Measurements from ENCODE around the gene MGME1.
A peak's percentile ranks its signal among the peaks of the same experiment; 100 is the strongest.

Gene MGME1

DNA sequence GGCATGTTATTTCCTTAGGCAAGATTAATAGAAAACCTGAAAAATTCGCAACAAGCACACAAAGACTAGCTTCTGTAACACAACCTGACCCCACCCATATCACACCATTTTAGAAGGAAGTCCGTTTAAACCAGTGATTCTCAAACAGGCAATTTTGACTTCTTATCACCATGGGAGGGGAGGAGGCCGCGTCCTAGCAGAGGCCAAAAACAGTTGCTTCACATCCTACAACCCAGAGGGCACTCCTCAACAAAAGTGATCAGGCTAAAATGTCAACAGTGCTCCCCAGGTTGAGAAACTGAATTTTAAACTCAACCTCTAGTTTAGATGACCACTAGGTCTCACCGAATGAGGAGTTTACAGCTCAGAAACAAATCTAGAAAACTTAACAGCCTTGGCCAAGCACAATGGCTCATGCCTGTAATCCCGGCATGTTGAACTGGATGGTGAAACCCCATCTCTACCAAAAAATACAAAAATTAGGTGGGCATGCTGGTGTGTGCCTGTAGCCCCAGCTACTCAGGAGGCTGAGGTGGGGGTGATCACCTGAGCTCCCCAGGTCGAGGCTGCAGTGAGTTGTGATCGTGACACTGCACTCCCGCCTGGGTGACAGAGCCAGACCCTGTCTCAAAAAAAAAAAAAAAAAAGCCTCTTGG, 3.6 kb upstream of the MGME1 start:
- no peaks in the 10 kb centered on the region; the same call in 1 of the 2 replicates for H3F3A ChIP-seq (ENCODE audit: low read depth)
- peaks cover 56% of the 10 kb centered on the region for H3K4me1 ChIP-seq (ENCODE audit: insufficient read depth, low read length, poor library complexity, severe bottlenecking)
- H4K20me1 ChIP-seq (ENCODE audit: insufficient read depth, low read length, poor library complexity, severe bottlenecking): peaks cover 77% of the 10 kb centered on the region
- peak overlapping the region; percentile 99 for H3K9ac ChIP-seq (ENCODE audit: low read depth, low read length, poor library complexity, severe bottlenecking)
- TF ChIP-seq EZH2phosphoT487 (IDR thresholded peaks at IDR 0.05; ENCODE audit: borderline replicate concordance): no peak
- TF ChIP-seq, protein P1, sequence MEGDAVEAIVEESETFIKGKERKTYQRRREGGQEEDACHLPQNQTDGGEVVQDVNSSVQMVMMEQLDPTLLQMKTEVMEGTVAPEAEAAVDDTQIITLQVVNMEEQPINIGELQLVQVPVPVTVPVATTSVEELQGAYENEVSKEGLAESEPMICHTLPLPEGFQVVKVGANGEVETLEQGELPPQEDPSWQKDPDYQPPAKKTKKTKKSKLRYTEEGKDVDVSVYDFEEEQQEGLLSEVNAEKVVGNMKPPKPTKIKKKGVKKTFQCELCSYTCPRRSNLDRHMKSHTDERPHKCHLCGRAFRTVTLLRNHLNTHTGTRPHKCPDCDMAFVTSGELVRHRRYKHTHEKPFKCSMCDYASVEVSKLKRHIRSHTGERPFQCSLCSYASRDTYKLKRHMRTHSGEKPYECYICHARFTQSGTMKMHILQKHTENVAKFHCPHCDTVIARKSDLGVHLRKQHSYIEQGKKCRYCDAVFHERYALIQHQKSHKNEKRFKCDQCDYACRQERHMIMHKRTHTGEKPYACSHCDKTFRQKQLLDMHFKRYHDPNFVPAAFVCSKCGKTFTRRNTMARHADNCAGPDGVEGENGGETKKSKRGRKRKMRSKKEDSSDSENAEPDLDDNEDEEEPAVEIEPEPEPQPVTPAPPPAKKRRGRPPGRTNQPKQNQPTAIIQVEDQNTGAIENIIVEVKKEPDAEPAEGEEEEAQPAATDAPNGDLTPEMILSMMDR (conservative IDR thresholded peaks at IDR 0.05; ENCODE audit: low read length): no peak
- H3K27me3 ChIP-seq (ENCODE audit: insufficient read depth, low read length, poor library complexity, severe bottlenecking): peaks cover 13% of the 10 kb centered on the region
- H3K36me3 ChIP-seq (ENCODE audit: insufficient read depth, low read length): peaks cover 4% of the 10 kb centered on the region; the same call in 1 of the 2 replicates
- H3K4me3 ChIP-seq (ENCODE audit: low read length, poor library complexity, severe bottlenecking): peak overlapping the region; percentile 91
- H3K9me3 ChIP-seq (ENCODE audit: insufficient read depth, low read depth, low read length): no peaks in the 10 kb centered on the region
- H3K79me2 ChIP-seq (ENCODE audit: insufficient read depth, low read length): peaks cover 95% of the 10 kb centered on the region
- no peak overlapping the region for H2AFZ ChIP-seq (ENCODE audit: low read length)
- peak overlapping the region; percentile 97 for H3K4me2 ChIP-seq (ENCODE audit: low read depth, low read length, poor library complexity, severe bottlenecking)
- no peaks in the 10 kb centered on the region for H3K9me2 ChIP-seq (replicated peaks; ENCODE audit: low read depth, low read length)

GRCh38 chr20:17966432-17967310, 2.1 kb upstream of the MGME1 start:
- no peaks in the 10 kb centered on the region for H3K9me2 ChIP-seq (replicated peaks; ENCODE audit: low read depth, low read length)
- peak overlapping the region; percentile 91 for H3K4me3 ChIP-seq (ENCODE audit: low read length, poor library complexity, severe bottlenecking)
- H3K4me2 ChIP-seq (ENCODE audit: low read depth, low read length, poor library complexity, severe bottlenecking): peak overlapping the region; percentile 97
- TF ChIP-seq, protein P1 (conservative IDR thresholded peaks at IDR 0.05; ENCODE audit: low read length): peak; percentile 47
- no peak for TF ChIP-seq EZH2phosphoT487 (IDR thresholded peaks at IDR 0.05; ENCODE audit: borderline replicate concordance)
- peaks cover 4% of the 10 kb centered on the region; the same call in 1 of the 2 replicates for H3K36me3 ChIP-seq (ENCODE audit: insufficient read depth, low read length)
- peaks cover 95% of the 10 kb centered on the region for H3K79me2 ChIP-seq (ENCODE audit: insufficient read depth, low read length)
- H2AFZ ChIP-seq (ENCODE audit: low read length): no peak overlapping the region
- peak overlapping the region; percentile 99 for H3K9ac ChIP-seq (ENCODE audit: low read depth, low read length, poor library complexity, severe bottlenecking)
- peaks cover 59% of the 10 kb centered on the region for H3K4me1 ChIP-seq (ENCODE audit: insufficient read depth, low read length, poor library complexity, severe bottlenecking)
- peaks cover 13% of the 10 kb centered on the region for H3K27me3 ChIP-seq (ENCODE audit: insufficient read depth, low read length, poor library complexity, severe bottlenecking)
- H3F3A ChIP-seq (ENCODE audit: low read depth): no peaks in the 10 kb centered on the region; the same call in 1 of the 2 replicates
- peaks cover 82% of the 10 kb centered on the region for H4K20me1 ChIP-seq (ENCODE audit: insufficient read depth, low read length, poor library complexity, severe bottlenecking)
- H3K9me3 ChIP-seq (ENCODE audit: insufficient read depth, low read depth, low read length): no peaks in the 10 kb centered on the region

GRCh38 chr20:17967521-17968365, 1.1 kb upstream of the MGME1 start:
- H3K4me3 ChIP-seq (ENCODE audit: low read length, poor library complexity, severe bottlenecking): peak overlapping the region; percentile 91
- peak overlapping the region; percentile 10; the same call in 1 of the 2 replicates for H2AFZ ChIP-seq (ENCODE audit: low read length)
- H4K20me1 ChIP-seq (ENCODE audit: insufficient read depth, low read length, poor library complexity, severe bottlenecking): peaks cover 82% of the 10 kb centered on the region
- peaks cover 13% of the 10 kb centered on the region for H3K27me3 ChIP-seq (ENCODE audit: insufficient read depth, low read length, poor library complexity, severe bottlenecking)
- H3K79me2 ChIP-seq (ENCODE audit: insufficient read depth, low read length): peaks cover 95% of the 10 kb centered on the region
- TF ChIP-seq, protein P1 (conservative IDR thresholded peaks at IDR 0.05; ENCODE audit: low read length): no peak
- no peak for TF ChIP-seq EZH2phosphoT487 (IDR thresholded peaks at IDR 0.05; ENCODE audit: borderline replicate concordance)
- H3F3A ChIP-seq (ENCODE audit: low read depth): no peaks in the 10 kb centered on the region; the same call in 1 of the 2 replicates
- H3K9ac ChIP-seq (ENCODE audit: low read depth, low read length, poor library complexity, severe bottlenecking): peak overlapping the region; percentile 99
- peaks cover 64% of the 10 kb centered on the region for H3K4me1 ChIP-seq (ENCODE audit: insufficient read depth, low read length, poor library complexity, severe bottlenecking)
- no peaks in the 10 kb centered on the region for H3K9me3 ChIP-seq (ENCODE audit: insufficient read depth, low read depth, low read length)
- H3K36me3 ChIP-seq (ENCODE audit: insufficient read depth, low read length): peaks cover 4% of the 10 kb centered on the region; the same call in 1 of the 2 replicates
- H3K9me2 ChIP-seq (replicated peaks; ENCODE audit: low read depth, low read length): no peaks in the 10 kb centered on the region
- H3K4me2 ChIP-seq (ENCODE audit: low read depth, low read length, poor library complexity, severe bottlenecking): peak overlapping the region; percentile 97

Data from Loucy (cell line).